RWPE2 (cell line): ENCODE measurements around the gene SORCS2.

Experiments
- ATAC-seq: fragments of 200-7000 bp; cut with Tn5 transposase; 3 replicates; pipeline ENCODE4 v1.9.1; 2021; ENCODE audit warnings: low read depth
- DNase-seq: peaks from one replicate; pipeline ENCODE4 v3.0.0-alpha.2; 2020; ENCODE audit warnings: low spot score
- H3K27ac ChIP-seq: fragments of 450-650 bp; 2 replicates; pipeline ENCODE4 v1.5.1; 2017; ENCODE audit warnings: mild to moderate bottlenecking; ENCODE audit not compliant: poor library complexity, severe bottlenecking
- H3K27me3 ChIP-seq: fragments of 250-450 bp; sonication (Bioruptor Pico); 2 replicates; pipeline ENCODE4 v1.5.1; 2021; ENCODE audit warnings: mild to moderate bottlenecking, moderate library complexity; ENCODE audit not compliant: insufficient read depth, poor library complexity, severe bottlenecking
- H3K36me3 ChIP-seq: fragments of 250-450 bp; sonication (Bioruptor Pico); 2 replicates; pipeline ENCODE4 v1.5.1; 2020; ENCODE audit warnings: low read depth, mild to moderate bottlenecking, moderate library complexity
- H3K4me1 ChIP-seq: fragments of 250-450 bp; sonication (Bioruptor Pico); 2 replicates; pipeline ENCODE4 v1.5.1; 2021; ENCODE audit warnings: mild to moderate bottlenecking, moderate library complexity; ENCODE audit not compliant: insufficient read depth, poor library complexity, severe bottlenecking
- H3K4me3 ChIP-seq: fragments of 250-450 bp; sonication (Bioruptor Pico); 2 replicates; pipeline ENCODE4 v1.5.1; 2021; ENCODE audit warnings: mild to moderate bottlenecking, moderate library complexity; ENCODE audit not compliant: severe bottlenecking
- H3K9me3 ChIP-seq: fragments of 250-450 bp; sonication (Bioruptor Pico); 2 replicates; pipeline ENCODE4 v1.5.1; 2021; ENCODE audit warnings: mild to moderate bottlenecking, moderate library complexity; ENCODE audit not compliant: severe bottlenecking
- TF ChIP-seq, protein P1 (sequence below): fragments of 450-650 bp; IDR thresholded peaks from one replicate; pipeline ENCODE4 v1.5.1; 2017; ENCODE audit warnings: mild to moderate bottlenecking, moderate library complexity; ENCODE audit not compliant: poor library complexity, severe bottlenecking

Gene SORCS2

DNA sequence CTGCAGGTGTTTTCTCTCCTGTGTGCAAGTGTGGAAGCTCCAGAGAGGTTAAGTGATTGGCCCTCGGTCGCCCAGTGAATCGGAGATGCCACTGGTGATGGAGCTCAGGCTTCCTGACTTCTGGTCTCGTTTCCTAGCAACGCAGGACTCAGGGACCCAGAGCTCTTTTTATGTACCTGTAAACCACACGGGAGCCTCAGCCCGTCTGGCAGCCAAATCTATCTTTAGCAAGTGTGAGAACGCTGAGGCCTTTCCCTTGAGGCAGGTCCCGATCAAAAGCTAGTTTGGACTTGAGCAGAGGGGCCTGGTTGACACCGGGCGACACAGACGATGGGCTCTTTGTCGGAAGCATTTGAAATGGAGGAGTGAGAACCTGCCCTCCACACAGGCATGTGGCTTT lies 116.8 kb downstream of the SORCS2 start:
- no peak overlapping the region for H3K27ac ChIP-seq
- no peaks in the 10 kb centered on the region for H3K9me3 ChIP-seq
- no peak overlapping the region for H3K4me3 ChIP-seq
- TF ChIP-seq, protein P1, sequence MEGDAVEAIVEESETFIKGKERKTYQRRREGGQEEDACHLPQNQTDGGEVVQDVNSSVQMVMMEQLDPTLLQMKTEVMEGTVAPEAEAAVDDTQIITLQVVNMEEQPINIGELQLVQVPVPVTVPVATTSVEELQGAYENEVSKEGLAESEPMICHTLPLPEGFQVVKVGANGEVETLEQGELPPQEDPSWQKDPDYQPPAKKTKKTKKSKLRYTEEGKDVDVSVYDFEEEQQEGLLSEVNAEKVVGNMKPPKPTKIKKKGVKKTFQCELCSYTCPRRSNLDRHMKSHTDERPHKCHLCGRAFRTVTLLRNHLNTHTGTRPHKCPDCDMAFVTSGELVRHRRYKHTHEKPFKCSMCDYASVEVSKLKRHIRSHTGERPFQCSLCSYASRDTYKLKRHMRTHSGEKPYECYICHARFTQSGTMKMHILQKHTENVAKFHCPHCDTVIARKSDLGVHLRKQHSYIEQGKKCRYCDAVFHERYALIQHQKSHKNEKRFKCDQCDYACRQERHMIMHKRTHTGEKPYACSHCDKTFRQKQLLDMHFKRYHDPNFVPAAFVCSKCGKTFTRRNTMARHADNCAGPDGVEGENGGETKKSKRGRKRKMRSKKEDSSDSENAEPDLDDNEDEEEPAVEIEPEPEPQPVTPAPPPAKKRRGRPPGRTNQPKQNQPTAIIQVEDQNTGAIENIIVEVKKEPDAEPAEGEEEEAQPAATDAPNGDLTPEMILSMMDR = no peak
- no peak for ATAC-seq
- H3K27me3 ChIP-seq = peaks cover 3% of the 10 kb centered on the region
- H3K36me3 ChIP-seq = no peaks in the 10 kb centered on the region
- no peaks in the 10 kb centered on the region for H3K4me1 ChIP-seq
- no peak for DNase-seq

DNA sequence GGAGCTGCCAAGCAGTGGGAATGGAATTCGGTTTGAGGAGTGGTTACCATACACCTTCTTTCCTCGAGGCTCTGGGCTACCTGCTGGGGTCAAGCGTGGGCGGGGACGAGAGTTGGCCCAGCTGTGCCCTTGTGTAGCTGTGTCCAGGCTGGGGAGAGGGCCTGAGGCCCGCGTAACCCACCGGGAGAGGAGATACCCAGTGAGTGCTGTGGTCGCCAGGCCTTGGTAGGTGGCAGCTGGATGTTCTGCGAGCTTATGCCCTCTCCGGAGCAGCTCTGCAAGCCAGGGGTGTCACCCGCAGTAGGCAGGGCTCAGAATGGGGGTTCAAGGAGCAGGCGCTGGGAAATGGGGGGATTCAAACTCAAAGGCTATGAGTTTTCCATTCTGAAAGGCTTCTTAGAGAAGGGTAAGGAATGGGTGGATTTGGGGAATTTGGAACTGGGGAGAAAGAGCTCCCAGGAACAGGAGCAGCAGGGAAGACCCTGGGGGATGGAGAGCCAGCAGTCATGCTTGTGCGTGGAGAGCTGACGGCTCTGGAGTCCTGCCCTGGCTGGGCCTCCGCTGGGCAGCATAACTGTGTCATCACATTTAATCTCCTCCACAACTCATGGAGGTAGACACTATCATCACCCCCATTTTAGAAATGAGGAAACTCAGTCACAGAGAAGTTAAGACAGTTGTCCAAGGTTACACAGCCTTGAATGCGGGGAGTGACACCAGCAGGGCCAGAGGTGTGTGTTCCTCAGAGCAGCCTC lies 117.5 kb downstream of the SORCS2 start:
- no peak for DNase-seq
- ATAC-seq = no peak
- no peak overlapping the region for H3K27ac ChIP-seq
- no peaks in the 10 kb centered on the region for H3K36me3 ChIP-seq
- H3K9me3 ChIP-seq = no peaks in the 10 kb centered on the region
- no peak overlapping the region for H3K4me3 ChIP-seq
- peaks cover 3% of the 10 kb centered on the region for H3K27me3 ChIP-seq
- TF ChIP-seq, protein P1 = no peak
- H3K4me1 ChIP-seq = no peaks in the 10 kb centered on the region

DNA sequence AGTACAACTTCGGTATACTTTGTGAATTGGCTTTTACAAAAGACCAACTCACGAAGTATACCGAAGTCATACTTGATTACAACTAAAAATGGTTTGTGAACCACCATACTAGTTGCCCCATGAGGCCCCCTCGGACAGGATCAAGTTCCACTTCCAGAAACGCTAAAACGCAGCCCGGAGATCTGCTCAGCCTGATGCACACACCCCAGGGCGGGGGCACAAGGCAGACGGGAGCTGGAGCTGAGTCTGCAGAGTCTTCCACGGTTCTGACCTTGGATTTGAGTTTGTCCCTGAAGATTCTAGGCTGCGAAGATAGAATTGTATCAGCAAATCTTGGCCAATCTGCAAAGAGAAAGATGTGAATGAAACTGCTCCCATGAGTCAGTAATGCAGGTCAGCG lies 118.1 kb downstream of the SORCS2 start:
- Histone ChIP-seq H3K4me1 (no peaks in the 10 kb centered on the region), H3K27me3 (peaks cover 3% of the 10 kb centered on the region), H3K36me3 (no peaks in the 10 kb centered on the region), H3K27ac (no peak overlapping the region), H3K4me3 (no peak overlapping the region), H3K9me3 (no peaks in the 10 kb centered on the region)
- DNase-seq = no peak
- TF ChIP-seq, protein P1 = no peak
- no peak for ATAC-seq

GRCh38 chr4:7311205-7311604 lies 118.9 kb downstream of the SORCS2 start:
- DNase-seq (no peak), ATAC-seq (no peak)
- TF ChIP-seq, protein P1 = no peak
- Histone ChIP-seq H3K9me3 (no peaks in the 10 kb centered on the region), H3K27me3 (peaks cover 3% of the 10 kb centered on the region), H3K27ac (no peak overlapping the region), H3K4me3 (no peak overlapping the region), H3K4me1 (no peaks in the 10 kb centered on the region), H3K36me3 (no peaks in the 10 kb centered on the region)

GRCh38 chr4:7312691-7313090 lies 120.4 kb downstream of the SORCS2 start:
- no peaks in the 10 kb centered on the region for H3K9me3 ChIP-seq
- ATAC-seq (no peak), DNase-seq (no peak)
- no peak overlapping the region for H3K27ac ChIP-seq
- no peaks in the 10 kb centered on the region for H3K27me3 ChIP-seq
- TF ChIP-seq, protein P1 = no peak
- no peaks in the 10 kb centered on the region for H3K36me3 ChIP-seq
- H3K4me1 ChIP-seq = no peaks in the 10 kb centered on the region
- no peak overlapping the region for H3K4me3 ChIP-seq
